Left renal pelvis (tissue), 4 donors: ENCODE results near the gene TOMM70. TPM values are rescaled to one million over a fixed set of nuclear protein-coding genes. Genes with fewer than 3 reads are reported as not detected.
A peak's percentile ranks its signal among the peaks of the same experiment; 100 is the strongest.

Experiments
- DNase-seq, 4 donors: peaks; one replicate each; pipeline ENCODE4 v3.0.0-alpha.2; 2013; ENCODE audit warnings: low read depth in 4 of 4, low spot score in 3 of 4
- polyA plus RNA-seq, 4 donors: library from polyadenylated mRNA; unstranded; fragments of 120-200 nt; gene quantifications; one replicate each; pipeline ENCODE4 v1.2.1, GENCODE V29; 2013; ENCODE audit not compliant: insufficient read length in 4 of 4

The TOMM70 gene
- polyA plus RNA-seq, 4 donors = 53.0 to 75.0 (median 70.3) TPM

DNA sequence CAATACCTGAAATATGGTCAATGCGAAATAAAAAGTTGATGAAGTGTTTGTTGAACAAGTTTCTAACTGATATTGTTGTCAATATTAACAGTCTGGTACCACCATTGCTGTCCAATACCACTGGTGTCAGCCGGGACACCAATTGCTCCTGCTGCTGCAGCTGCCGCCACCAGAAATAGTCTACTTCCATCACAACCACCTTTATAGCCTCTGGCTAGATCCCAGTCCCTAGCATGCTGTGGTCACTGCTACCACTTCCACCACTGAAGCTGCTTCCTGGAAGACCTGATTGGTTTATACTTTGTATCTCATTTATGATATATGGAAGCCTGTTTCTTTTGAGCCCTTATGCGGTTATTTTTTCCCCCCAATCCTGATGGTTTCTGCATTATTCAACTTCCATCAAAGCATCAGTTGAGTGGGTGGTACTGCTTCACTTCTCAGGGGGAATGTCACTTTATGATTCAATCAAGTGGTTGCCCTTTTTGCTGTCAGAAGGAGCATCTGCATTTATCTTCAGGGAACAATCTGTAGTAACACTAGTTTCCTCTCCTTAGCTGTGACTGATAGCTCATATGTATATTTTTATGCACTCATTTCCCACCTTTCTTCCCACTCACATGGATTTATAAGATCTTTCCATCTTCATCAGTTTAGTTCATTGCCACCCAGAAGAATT lies 12.2 kb upstream of the TOMM70 start:
- no peak for DNase-seq

DNA sequence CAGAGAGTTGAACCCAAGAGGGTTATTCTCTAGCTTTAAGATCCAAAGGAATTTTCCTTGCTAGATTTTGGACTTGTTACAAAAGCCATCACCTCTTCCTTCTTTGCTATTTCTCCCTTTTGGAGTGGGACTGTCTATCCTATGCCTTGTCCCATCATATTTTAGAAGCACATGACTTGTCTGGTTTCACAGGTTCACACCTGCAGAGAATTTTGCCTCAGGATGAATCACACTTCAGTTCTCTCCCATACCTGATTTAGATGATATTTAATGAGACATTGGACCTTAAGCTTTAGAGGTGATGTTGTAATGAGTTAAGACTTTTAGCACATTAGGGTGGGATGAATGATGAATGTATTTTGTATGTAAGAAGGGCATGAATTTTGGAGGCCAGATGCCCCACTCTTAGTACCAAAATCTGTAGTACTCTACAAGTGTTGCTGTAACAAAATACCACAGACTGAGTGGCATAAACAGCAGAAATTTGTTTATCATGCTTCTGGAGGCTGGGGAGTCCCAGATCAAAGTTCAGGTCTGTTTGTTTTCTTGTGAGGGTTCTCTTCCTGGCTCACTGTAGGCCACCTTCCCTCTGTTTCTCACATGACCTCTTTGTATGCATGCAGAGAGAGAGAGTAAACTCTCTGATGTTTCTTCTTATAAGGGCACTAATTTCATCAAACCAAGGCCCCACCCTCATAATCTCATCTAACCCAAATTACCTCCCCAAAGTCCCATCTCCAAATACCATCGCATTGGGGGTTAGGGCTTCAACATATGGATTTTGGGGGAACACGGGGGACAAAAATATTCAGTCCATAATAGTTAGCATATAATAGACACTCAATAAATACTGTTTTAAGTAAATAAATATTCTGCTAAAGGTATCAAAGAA lies 10.4 kb upstream of the TOMM70 start:
- DNase-seq = no peak

DNA sequence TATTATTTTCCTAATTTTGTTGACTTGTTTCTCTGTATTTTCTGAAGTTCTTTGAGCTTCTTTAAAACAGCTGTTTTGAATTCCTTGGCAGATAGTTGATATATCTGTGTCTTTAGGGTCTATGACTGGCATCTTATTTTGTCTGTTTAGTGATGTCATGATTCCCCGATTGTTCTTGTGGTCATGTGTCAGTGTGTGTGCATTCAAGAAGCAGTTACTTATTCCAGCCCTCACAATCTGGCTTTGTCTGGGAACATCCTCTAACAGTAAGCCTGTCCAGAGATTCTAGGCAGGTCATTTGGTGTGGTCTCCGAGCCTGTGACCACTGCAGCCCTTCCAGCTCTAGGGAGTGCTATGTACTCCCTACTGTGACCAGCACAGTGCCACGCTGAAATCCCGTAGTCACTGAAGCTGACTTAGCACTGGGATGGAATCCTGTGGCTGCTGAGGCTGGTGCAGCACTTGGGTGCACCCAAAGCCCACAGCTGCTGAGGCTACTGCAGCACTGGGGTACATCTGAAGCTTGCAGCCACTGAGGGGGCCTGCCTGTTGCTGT lies 7.2 kb upstream of the TOMM70 start:
- no peak for DNase-seq

DNA sequence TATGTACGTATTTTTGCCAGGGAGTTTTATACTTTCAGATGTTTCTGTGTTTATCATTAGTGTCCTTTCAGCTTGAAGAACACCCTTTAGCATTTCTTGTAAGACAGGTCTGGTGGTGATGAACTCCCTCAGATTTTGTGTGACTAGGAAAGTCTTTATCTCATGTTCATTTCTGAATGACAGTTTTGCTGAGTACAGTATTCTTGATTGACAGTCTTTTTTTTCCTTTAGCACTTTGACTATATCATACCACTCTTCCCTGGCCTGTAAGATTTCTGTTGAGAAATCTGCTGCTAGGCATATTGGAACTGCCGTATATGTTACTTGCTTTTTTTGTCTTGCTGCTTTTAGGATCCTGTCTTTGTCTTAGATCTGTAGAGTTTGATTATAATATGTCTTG lies 6.3 kb upstream of the TOMM70 start:
- no peak for DNase-seq

DNA sequence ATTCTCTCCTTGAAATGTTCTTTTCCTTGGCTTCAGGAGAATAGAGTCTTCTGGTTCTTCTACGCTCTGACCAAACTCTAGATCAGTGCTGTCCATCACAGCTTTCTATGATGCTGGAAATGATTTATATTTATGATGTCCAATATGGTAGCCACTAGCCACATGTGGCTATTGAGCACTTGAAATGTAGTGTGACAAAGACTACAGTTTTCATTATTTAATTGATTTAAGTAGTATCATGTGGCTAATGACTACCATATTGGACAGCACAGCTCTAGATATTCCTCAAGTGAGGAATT lies 3.3 kb upstream of the TOMM70 start:
- DNase-seq = no peak

DNA sequence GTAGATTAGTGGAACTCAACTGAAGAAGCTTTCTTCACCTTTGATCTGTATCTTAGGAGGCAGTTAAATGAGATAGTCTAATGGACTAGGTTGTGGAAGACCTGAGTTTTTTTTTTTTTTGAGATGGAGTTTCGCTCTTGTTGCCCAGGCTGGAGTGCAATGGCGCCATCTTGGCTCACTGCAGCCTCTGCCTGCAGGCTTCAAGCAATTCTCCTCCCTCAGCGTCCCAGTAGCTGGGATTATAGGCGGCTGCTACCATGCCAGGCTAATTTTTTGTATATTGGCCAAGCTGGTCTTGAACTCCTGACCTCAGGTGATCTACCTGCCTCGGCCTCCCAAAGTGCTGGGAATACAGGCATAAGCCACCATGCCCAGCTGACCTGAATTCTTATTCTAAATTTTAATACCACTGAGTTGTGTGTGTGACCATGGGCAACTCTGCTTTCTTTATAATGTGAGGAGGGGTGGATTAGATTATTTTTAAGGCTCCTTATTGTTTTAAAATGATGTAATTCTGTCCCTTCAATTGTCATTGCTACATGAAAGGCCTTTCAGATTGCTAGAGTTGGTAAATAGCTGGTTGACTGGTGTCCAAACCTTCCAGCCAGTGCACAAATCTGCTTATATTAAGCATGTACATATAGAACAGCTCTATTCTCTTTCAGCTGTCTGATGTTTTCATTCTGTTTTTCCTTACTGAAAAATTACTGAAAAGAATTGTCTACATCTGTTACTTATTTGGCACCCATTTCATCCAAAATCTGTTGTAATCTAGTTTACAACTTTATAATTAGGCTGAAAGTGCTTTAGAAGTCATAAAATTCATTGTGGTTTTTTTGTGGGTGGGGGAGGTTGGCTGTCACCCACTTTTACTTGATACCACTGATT lies 2.7 kb upstream of the TOMM70 start:
- DNase-seq = no peak

DNA sequence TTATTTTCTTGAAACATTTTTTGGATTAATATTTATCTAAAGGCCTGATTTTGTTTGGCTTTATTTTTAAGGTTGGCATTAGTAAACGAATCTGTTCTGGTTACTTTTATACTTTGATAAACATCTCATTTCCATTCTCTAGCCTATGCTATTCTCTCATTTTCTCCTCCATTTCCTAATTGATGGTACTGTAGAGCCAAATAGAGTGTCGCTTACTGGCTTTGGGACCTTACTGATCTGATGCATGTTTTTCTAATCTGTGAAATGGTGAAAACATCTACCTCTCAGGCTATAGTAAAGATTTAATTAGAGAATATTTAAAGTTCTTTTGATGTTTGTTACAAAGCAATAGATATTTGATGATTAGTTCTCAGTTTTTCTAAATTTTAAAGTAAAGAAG lies 2.0 kb upstream of the TOMM70 start:
- DNase-seq = no peak

DNA sequence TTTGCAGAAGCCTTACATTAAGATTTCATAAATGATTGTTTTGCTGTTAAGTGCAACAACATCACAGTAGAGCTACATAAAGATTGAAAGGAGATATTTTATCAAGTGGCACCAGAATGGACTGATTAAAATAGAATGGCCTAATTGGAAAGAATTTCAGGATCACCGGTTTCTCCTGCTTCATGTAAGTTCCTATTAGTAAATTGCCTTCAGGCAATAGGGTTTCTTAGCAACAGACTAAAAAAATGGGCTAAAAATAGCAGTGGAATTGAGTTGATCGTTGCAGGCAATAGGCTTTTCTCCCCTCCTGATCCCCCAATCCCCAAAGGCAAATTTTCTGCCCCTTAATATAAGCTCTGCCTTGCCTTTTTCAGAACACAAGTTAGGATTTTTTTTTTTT lies 1.4 kb upstream of the TOMM70 start:
- DNase-seq = peak in 2 of 4 donors; percentile 35 to 41

DNA sequence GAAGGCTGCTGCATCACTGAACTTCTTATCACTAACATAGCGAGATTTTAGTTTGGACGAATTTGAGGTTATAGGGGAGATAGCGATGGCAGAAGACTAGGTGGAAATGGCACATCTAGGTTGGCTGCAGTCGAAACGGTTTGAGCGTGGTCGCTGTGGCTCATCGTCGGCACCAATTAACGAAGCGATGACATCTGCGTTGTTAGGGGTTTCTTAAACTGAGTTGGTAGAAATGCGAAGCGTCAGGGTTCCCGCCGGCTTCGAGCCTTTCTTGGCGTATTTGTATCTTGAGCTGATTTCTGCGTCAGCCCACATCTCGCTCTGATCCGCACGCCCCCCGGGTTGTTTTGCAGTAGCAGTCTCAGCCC lies 769 bp upstream of the TOMM70 start:
- DNase-seq = no peak

DNA sequence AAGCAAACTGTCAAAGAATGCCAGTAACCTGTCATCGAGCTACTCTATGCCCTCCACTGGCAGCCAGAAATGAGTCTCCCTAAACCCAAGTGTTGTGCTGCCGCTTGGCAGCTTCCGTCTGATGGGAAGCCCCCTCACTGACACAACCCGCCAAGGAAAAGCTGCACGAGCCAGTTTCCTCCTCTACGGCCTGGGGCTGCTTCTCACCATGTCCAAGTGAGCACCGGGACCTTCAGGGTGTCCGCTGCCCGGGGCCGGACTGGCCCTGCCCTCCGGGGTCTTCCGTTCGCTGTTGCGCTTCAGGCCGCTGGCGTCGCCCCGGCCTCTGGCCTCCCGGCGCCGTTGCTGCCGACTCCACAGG lies 490 bp downstream of the TOMM70 start:
- no peak for DNase-seq

DNA sequence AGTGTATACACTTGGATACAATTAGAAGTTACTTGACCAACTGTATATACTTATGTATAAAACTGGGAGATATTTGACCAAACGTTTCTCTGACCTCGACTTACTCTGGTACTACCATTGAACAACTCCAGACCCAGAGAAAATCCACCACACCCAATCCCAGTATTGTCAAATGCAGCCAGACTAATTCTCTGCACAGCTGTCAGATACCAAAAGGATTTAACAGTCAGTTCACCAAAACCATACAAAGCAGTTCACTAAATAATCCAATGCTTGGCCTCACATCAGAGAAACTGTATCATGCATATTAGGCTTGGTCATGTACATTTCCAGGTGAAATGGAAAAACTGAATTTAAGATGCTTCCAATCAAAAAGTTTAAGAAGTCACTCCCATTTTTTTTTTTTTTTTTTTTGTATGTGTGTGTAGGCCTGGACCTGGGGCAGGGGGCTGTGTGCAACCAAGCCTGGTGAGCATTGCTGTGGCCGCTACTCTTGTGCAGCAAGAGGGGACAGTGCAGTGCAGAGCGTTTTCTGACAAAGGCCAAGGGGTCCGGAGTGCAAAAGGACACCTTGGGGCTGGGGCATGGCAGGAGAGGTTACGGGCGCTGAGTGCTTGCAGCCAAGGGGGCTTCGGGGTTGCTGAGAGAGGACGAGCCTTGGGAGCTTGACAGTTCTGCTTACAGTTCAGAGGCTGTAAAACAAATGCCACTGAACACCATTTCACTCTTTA lies 1.4 kb downstream of the TOMM70 start:
- no peak for DNase-seq

DNA sequence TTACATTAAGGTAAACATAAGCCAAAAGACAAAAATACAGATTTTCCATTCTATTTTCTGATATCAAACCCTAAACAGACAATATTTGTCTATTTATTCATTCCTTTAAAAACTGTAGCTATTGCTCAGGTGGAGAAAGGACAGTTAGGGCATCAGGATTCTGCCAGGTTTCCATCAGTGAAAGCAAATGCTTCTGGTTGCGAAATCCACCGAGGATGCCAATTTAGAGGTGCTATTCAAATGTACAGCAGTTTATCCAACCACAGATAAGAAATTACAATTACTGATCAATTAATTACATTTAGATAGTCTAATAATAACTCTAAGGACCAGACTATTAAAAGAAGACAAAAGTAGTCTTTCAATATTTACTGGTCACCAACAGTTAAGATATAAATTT lies 3.9 kb downstream of the TOMM70 start:
- no peak for DNase-seq

DNA sequence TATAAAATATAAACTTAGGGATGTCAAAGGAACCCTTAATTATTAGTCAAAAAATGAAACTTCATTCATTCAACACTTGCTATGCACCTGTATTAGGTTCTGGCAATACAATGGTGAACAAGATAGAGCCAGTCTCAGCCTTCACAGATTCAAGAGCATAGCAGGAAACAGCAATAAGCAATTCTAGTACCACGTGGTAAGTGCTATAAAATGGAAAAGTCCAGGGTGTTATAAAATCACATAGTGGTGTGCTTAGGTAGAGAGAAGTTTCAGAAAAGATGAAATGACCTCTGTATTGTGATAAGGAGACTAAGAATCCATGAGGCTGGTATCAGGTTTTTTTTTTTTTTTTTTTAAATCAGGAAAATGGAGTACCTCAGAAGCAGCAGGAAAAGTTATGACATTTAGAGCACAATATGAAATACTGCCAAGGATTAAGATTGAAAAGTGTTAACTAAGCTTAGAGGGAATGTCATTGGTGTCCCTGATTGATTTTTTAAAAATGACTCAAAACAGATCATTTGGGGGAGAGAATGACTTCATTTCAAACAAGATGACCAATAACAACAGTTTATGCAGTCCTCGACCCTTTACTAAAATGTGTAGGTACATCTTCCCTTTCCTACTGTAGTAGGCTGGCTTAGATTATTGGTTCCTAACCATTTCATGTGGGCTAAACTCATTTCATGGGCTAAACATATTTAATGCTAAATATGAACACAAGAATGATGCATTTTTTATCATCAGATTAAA lies 5.0 kb downstream of the TOMM70 start:
- DNase-seq = no peak

DNA sequence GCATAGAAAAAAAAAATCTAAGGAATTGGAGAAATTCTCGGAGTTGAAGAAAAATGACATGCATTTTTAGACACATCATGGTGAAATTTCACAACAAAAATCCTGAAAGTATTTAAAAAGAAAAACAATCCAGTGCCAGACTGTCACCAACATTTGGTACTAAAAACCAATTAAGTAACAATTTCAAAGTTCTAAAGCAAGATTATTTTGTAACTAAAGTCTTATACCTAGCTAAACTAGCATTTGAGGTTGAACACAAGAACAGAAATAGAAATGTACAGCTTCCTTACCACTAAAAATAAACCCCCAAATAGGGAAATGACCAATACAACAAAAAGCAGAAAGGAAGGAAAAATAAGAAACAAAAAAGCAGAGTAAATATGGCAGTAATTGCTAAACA lies 11.9 kb downstream of the TOMM70 start:
- DNase-seq = no peak

DNA sequence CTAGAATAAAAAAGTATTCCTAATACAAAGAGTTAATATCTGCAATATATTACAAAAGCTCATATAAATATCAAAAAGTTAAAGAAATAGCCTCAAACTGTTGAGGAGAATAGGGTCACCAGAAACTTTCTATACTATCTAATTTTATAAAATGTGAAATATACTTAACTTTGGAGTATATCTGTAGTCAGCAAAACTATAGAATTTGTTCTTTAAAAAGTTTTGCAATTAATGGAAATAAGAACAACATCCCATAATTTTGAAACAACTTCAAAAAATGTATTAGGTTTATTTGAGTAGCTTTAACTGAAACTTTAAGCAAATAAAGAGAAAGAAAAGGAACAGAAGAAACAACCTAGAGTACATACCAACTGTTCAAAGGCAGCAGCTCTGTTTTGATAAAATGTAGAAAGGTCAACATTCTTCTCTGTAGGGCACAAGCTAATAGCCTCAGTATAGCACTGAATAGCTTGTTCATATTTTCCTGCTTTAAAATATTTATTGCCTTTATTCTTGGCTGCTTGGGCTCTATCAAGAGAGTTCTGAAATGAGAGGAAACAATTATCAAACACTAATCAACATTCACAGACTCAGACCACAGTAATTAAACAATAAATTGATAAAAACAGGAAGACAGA lies 14.3 kb downstream of the TOMM70 start:
- DNase-seq = no peak

DNA sequence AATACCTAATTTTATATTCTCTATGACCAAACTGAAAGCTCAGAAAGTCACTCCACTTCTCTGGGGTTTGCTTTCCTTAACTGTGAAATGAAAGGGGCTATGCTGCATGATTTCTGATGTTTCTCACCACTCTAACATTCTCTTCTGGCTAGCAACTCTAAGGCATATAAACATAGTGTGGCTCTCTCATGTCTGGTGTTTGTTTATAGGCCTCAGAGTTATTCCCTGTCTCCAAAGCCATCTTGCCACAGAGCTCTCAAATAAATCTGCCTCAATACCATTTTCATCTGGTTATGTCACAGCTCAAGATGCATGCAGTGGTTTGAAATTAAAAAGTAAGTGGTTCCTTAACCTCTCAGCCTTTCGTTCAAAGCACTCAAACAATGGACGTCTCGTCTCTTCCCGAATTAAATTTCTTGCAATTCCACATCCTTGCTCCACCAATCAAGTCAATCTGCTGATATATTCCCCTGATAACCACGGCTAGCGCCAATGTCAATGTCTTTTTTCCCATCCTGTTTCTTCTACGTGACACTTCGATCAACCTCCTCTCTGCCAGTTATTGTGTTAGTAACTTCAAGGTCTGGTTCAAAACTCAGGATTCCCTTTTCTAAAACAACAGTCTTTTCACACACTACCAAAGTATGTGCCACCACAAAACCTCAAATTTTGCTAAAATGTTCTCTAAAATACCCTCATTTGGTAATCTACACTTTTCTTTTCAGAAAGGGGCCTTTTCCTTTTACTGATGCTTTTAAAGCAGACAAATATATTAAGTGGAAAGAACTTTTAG lies 16.0 kb downstream of the TOMM70 start:
- DNase-seq = no peak

DNA sequence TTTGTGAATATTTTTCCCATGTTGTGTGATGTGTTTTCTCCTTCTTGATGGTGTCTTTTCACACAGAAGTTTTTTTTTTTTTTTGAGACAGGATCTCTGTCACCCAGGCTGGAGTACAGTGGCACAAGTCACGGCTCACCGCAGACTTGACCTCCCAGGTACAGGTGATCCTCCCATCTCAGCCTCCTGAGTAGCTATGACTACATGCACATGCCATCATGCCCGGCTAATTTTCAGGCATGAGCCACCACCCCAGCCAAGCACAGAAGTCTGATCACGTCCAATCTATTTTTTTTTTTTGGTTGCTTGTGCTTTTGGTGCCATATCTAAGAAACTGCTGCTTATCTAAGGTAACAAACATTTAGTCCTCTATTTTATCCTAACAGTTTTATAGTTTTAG lies 24.6 kb downstream of the TOMM70 start:
- no peak for DNase-seq

DNA sequence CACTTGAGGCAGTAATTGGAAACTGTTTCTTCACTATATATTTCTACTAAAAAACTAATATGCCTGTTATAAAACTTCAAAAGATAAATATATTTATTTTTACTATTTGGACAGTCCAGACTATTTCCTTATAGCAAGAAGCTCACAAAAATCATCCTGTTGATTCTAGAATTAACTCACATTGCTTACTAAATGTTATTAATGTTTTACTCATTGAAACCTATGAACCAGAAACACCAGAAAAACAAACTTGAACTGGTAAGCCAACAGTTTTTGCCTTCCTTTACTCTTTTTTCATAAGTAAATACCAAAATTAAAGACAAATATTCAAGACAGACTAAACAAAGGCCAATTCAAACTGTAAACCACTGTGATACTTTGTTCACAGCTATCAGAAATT lies 26.4 kb downstream of the TOMM70 start:
- no peak for DNase-seq

DNA sequence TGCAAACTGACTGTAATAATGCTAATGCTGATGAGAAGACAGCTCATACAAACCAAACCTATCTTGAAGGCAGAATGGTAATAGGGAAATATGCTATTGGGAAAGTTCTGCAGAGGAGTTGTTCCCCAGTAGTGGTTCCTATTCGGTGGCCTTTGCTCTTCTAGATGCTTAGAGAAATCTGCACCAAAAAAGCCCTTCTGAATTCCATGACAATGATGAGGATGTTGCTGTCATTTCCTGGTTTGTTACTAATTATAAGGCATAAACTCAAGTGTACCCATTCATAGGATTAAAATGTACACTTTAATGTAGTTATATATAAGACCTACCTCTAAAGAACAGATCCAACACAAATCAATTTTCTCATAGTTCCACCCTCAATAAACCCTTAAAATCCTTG lies 30.1 kb downstream of the TOMM70 start:
- DNase-seq = no peak
